A549 treated with ZK216348 at 1 μM for 4 hours (cell line): ENCODE data around the gene ELAC2. TPM values are rescaled to one million over a fixed set of nuclear protein-coding genes. Genes with fewer than 3 reads are reported as not detected.

Experiments used
- total RNA-seq: library from RNA; stranded (reverse); fragments of 200-300 nt; extraction: Qiagen RNA extraction; gene quantifications from 5 replicates; pipeline ENCODE4 v1.2.3, GENCODE V29; 2022; ENCODE audit warnings: low read depth

Gene ELAC2
- total RNA-seq, result 108 to 113 TPM (median 110 TPM) in 5 replicates

DNA sequence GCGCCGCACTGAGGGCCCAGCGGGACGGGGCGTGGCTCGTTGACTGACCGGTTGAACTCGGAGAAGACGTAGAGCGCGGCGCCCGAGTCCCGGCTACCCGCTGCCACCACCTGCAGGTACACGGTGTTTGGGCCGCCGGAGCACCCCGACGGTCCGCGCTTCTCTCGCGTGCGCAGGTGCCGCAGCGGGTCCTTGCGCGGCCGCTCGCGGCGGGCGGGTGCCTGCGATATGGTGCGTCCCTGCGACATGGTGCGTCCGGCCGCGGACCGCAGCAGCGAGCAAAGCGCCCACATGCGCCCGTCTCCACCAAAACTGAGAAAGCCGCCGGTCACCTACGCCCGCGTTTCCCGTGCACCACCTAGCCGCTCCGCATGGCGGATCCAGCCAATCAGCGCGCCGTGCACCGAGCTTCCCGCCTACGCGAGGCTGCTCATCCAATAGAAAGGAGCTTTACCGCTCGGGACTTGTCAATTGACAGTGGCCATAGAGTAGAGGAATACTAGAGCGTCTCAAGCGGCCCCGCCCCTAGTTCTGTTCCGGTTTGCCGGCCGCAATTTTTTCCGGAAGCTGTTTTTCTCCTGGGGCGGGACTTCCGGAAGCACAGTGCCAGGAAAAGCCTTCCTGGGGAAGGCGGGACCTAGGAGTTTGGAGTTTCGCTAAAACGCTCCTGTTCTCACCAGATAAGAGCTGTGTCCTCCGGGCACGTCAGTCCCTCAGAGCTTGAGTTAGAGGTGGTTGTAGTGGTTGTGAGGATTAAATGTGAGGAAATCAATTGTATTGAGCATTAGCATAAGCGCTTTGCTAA, at the start of gene ELAC2:
Gene ELAC2, minus strand, starts transcription at position 373 of the 805 bp plus-strand sequence. Its CDS starts 80 bp downstream, at position 293.

Other genes starting within 250 kb of the ELAC2 start
- 2.1 to 3.3 TPM (median 2.9 TPM) in 5 replicates for gene ARHGAP44, start 228.5 kb downstream of the ELAC2 start, total RNA-seq